ENCODE results near the gene EML1.

- TF ChIP-seq CTCF (IDR thresholded peaks at IDR 0.05) (no peak), POLR2A (IDR thresholded peaks at IDR 0.05) (no peak)
Observed at GRCh38 chr14:99976681-99977080, 183.5 kb downstream of the EML1 start.
